GM18519 (cell line): Measurements from ENCODE around the gene GPR17.

ENCODE experiments used
- ATAC-seq: cut with Tn5 transposase; IDR thresholded peaks from one replicate; pipeline ENCODE4 v1.9.1; 2021; ENCODE audit warnings: mild to moderate bottlenecking, moderate library complexity; ENCODE audit not compliant: unreplicated experiment, low FRiP score

The GPR17 gene

DNA sequence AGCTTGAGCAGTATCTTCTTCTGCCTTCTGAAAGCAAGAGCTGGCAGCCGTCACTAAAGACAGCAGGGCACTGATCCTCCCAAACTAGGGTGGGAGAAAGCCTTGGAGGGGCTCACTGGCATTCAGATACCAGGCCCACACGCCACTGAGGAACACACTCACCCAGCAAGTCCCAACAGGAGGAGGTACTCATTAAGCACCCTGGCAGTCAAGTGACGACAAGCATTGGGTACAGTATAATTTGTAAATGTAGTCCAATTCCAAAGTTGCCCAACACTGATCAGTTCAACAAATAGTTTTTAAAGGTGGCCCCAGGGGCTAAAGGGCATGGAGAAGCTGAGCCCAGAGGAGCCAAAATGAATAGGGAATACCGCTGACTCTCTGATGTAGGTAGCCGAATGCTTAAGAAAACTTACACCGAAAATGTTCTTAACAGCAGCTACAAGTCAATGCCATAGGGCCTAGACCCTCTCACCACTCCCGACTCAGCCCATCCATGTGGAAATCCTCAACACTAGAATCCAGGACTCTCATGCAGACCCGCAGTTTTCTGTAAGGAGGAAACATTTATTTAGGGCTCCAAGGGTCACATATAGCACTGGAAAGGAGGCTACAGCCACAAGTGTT is 19.4 kb downstream of the GPR17 start:
- ATAC-seq, result no peak

DNA sequence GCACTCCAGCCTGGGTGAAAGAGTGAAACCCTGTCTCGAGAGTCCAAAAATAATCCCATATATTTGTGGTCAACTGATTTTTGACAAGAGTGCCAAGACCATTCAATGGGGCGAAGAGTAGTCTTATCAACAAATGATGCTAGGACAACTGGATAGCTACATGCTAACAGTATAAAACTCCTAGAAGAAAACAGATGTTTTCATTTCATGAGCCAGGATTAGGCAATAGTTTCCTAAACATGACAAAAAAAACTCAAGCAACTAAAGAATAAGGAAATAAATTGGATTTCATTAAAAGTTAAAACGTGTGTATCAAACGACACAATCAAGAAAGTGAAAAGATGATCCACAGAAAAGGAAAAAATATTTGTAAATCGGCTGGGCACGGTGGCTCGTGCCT is 23.1 kb downstream of the GPR17 start:
- ATAC-seq, result no peak

DNA sequence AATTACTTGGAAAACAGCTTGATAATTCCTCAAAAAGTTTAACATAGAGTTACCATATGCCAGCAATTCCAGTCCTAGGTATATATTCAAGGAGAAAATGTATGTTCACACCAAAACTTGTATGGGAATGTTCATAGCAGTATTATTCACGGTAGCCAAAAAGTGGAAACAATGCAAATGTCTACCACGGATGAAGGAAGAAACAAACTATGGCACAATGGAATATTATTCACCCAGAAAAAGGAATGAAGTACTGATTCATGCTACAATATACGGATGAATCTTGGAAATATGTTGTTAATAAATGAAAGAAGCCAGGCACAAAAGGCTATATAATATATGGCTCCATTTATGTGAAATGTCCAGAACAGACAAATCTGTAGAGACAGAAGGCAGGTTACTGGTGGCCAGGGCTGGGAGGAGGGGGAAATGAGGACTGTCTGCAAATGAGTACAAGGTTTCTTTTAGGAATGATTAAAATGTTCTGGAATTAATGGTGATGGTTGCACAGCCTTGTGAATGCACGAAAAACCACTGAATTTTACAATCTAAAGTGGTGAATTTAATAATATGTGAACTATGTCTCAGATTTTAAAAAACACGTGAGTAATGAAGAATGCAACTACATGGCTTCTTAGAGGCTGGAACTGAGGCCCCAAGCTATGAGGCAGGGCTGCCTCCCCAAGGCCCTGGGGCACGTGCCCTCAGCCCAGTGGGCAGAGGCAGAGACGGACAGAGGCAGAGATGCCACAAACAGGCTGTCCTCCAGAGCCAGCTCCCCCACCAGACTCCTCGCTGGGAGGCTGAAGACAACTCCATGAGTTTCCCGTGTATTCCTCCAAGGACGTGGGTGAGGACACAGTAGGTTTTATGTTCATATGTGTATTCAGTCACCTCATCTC is 24.4 kb downstream of the GPR17 start:
- ATAC-seq, result no peak

DNA sequence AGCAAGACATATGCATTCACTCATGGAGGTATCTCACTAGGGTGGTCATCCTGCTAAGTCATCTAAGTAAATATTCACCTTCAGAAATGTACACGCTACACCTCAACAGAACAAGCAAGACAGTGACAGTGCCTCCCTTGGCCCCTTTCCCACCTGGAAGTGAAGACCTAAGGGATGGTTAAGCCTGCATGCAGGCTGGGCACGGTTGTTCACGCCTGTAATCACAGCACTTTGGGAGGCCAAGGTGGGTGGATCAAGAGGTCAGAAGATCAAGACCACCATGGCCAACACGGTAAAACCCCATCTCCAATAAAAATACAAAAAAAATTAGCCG is 25.0 kb downstream of the GPR17 start:
- ATAC-seq, result no peak

DNA sequence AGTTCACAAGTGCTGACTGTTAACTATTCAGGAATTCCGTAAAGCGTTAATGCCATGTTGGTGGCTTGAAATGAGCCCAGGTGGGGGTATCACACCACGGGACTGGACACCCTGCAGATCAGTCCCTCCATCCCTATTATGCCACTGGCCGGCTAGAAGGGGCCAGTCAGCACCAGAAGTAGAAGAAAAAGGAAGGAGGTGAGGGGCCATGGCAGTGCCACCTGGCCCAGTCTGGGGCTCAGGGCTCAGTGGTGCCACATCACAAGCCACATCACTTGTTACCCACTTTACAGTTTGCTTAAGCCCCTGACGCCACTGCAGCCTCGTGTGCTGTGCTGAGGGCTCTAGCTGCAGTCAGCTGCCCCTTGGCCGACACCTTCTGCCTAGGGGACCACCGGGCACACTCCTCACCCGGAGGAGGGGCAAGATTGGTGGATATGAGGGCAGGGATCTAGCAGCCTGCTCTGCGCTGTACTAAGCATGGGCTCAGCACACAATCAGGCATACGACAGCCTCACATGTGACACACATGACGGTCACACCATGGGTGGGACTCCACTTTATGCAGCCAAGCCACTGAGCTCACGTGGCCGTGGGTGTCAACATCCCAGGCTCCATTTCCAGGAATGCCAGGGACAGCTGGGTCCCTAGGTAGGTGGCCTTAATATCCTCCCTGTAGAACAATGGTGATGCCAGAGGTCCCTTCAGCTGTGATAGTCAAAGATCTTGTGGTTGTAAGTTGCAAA is 25.8 kb downstream of the GPR17 start:
- no peak for ATAC-seq

DNA sequence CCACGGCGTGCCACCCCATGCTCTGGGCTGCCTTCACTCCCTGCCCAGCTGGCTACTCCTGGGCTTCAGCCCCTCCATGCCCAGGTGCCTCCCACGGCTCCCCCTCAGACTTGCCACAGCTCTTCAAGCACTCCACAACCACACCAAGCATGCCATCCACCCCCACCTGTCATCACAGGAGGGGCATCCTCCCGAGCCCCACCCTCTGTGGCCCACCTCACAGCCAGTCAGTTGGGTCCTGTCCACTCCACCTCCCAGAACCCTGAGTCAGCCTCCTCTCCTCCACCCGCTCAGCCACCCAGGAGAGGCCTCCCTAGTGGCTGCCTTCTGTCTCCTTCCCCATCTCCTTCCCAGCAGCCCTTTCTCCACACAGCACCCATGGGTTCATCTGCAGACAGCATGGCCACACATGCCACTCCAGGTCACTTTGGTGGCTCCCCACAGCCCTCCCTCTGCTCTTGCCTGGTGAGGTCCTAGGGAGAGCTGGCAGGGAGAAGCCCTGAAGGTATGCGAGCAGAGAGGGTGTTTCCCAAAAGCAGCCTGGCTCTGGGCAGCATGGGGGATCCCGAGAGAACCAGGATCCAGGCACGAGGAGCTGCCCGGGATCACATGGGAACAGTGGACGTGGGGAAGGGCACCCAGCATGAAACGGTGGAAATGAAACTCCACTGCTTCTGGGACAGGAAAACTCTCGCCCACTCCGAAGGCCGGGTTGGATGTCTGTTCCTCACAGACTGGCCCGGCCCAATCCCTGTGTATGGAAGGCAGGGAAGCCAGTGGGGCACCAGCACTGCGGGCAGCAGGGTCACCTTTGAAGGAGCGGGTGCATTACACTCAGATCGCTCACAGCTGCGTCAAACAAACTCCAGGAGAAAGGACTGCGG is 26.6 kb downstream of the GPR17 start:
- ATAC-seq, result no peak

DNA sequence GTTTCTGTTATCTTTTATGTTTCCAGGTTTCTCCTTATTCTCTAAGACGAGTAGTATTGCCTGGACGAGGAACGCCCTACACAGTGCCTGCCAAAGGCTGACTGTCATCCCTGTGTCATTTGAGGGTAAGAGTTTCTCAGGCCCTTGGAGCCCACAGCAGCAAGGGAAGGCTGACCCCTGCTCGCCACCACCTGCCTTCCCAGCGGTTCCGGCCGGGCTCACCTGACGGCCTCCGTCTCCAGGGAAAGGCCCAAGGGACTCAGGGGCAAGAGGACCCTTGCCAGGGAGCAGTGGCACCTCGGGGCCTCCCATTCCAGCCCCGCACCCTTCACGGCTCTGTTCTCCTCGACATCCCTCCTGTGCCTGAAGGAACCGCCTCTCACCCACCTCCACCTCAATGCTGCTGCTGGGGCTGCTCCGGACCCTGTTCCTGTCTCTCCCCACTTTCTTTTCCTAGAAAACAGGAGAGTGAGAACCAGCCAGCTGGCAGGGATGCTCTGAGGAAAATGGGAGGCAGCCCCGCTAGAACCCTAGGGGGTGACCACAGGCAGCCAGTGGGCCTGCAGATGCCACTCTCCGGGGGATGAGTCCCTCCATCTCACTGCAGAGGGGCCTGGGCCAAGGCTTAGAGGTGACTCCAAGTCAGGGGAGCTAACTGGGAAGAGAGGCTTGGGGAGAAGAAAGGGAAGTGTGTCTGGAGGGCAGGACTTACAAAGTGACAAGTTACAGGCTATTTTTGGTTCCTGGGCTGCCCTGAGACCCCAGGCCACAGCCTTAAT is 27.5 kb downstream of the GPR17 start:
- ATAC-seq, result no peak

DNA sequence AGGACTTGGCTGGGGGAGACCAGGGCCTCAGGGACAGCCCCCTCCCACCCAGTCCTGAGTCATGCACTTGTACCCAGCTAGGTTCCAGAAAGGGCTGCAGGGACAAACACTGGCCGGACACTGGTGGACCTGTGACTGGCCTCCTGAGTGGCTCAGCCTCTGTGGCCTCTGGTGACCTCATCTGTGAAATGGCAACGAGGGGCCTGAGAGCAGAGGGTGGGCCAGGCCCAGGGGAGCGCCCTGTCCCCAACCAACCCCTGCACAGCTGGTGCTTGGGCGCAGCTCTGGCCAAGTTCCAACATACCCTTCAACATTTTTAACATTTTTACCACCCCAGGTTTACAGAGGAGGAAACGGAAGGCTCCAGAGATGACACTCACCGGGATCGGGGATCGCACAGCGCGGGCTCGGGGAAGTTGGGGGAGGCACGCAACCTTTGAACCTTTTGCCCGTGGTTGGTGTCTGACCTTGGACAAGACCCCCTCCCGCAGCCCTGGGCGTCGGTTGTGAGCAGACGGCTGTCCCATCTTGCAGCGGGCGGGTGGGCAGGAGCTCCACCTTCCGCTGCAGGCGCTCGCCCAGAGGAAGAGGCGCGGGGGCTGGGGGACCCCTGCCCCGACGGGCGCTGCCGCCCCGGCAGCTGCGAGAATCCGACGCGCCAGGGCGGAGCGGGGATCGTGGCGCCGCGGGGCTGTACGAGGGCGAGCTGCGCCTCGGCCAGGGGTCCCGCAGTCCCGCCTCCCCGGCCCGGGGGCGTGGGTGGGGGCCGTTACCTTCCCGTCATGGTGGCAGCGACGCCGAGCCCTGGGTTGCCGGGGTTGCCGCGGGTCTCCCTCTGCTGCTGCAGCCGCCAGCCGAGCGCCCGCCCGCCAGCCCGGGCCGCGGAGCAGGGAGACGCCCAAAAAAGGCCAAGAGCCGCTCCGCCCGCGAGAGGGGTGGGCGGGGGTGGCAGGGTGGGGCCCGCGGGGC is 28.6 kb downstream of the GPR17 start:
- ATAC-seq, result no peak

DNA sequence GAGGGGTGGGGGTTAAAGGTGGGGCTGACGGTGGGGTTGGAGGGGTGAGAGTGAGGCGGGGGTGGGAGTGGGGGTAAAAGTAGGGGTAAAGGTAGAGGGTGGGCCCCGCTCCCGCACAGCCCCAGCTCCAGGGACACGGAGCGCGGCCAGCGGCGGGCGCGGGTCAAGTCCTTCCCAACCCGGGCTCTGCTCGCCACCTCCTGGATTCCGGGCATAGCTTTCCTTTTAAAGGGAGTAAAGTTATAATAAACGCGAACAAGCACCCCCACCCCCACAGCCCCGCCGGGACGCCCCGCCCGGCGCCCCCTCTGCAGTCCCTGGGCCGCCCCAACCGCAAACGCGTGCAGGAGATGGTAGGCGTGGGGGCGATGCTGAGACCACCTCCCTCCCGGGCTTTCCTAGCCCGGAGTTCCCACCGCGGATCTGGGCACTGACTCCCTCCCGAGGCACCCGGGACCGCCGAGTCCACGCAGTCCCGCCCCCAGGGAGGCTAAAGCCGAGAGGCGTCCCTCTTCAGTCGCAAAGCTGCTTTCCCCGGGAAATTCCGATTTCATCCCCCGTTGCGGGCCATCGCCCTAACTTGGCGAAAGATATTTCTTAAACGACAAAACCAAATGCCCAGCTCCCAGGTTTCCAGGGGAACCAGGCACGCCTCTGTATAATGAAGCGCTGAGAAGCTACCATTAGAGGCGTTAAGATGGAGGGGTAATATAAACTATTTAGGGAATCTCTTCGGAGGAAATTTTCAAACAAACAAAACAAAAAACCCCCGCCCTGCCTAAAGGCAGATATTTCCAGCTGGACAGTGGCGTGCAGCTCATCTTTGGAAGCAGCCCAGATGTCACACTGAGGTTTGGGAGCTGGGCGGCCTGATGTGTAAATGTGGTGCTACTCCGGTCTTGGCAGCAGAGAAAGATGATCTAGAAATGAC is 29.6 kb downstream of the GPR17 start, which contains the start of gene LIMS2:
Gene LIMS2, minus strand, starts transcription at position 200 of the 931 bp plus-strand sequence. CDS start 506 bp downstream, outside the sequence.
- ATAC-seq, result no peak

DNA sequence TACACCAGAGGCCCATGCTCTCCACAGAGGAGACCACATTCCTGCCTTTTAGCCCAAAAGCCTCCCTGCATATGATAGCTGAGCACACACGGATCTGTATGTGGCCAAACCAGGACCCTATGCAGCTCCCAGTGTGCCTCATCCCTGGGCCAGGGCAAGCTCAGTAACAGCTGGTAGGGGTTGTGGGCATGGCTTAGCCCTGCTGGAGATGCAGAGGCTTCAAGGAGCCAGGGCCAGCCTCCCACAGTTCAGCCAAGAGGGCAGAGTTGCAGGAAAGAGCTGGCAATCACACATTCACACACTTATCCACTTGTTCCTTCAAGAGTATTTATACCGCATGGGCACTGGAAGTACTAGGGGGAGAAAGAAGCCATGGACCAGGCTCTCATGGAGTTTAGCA is 31.0 kb downstream of the GPR17 start:
- no peak for ATAC-seq

DNA sequence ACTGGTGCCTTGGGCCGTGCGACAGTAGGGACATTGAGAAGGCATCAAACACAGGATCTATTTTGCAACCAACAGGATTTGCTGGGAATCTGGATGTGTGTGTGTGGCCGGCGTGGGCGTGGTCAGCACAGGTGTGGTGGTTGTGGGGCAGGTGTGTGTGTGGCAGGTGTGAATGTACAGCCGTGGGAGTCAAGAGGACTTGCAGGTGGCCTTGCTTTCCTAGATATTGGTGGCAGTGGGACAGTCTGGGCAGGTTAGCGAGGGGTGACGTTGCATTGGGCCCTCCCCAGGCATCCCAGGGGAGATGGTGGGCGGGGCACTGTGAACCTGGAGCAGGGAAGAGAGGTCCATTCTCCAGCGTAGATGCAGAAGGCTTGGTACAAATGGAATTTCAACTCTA is 32.6 kb downstream of the GPR17 start:
- ATAC-seq, result no peak

DNA sequence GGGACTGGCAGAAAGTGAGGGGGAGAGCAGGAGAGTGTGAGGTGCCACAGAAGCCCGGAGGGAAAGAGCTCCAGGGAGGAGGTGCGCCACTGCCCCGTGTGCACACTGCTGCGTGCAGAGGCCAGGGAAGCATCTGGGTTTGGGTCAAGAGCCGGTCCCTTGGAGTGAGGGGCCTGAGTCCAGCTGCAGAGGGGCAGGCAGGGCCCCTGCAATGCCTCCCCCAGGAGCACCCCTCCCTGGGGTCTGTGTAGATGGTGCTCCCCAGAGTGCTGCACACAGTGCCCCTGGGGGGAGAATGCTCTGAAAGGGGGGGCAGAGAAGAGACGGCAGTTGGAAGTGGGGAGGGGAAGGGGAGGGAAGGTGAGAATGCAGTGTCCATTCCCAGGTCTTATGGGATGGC is 33.0 kb downstream of the GPR17 start:
- no peak for ATAC-seq

DNA sequence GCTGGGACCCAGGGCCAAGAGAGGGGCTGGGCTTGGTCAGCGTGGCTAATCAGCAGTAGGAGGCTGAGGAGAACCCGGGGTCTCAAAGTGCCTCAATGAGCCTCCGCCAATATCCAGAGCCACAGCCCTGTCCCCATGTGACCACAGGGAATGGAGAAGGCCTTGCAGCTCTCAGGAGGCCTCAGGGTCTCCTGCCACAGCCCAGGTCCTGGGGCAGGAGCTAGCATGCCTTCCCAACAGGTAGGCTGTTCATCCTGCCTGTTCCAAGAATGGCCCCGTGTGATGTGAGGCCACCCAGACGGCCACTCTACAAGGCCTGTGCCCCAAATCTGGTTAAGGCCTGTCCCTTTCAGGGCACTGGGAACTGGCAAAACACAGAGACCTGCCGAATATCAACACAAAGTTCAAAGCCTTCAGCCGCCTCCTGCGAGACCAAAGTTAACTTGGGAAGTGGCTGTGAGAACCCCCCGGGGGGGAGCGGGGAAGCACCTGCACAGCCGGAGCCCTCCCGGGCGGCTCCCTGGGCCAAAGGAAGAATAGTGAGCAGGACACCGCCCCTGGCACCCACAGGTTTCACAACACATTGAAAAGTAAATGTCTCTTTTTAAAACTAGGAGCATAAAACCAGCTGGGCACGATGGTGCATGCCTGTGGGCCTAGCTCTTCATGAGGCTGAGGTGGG is 33.9 kb downstream of the GPR17 start:
- ATAC-seq, result no peak

DNA sequence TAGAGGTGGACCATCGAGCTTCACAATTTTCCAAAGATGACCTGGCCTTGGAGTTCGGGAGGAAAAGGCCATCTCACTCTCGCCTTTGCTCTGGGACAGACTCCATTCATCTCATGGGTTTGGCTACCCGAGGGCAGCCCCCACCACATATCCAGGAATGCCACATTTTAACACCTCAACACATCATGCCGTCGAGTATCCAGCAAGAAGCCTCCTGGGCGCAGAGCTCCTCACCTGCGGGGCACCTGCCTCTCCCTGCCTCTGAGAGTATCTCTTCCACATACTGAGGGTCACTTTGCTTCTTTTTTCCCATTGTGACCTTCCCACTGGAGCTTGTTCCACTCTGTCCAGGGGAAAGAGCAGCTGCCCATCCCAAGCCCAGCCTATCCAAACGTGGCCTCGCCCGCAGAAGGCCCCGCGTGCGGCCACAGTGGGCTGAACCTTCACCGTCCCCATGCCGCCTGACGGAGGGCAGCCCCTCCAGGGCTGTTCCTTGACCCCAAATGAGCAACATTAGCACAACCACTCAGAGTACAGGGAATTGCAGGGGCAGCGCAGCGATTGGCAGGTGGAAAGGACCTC is 34.8 kb downstream of the GPR17 start:
- no peak for ATAC-seq

DNA sequence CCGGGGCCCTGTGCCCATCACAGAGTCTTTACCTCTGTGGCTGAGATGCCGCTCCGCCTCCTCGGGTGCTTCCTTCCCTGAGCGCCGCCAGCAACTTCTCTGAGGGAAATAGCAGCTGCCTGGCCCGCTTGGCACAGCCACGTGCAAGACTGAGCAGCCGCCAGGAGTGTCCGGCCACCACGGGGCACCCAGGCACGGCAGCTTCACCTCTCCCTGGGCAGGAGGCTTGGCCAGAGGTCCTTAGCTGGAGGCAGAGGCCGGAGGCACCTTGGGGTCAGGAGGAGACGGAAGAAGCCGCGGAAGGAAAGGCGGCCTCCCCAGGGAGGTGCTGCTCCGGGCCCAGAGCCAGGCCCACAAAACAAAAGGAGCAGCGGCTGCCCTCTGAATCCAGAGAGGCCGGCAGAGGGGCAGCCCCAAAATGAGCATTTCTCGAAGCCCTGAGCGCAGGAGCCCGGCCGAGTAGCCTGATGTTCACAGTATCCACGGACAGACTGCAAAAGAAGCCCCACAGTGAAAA is 35.4 kb downstream of the GPR17 start:
- ATAC-seq, result no peak
